Renal pelvis (tissue), 4 donors: ENCODE results near the gene CLEC10A. TPM values are rescaled to one million over a fixed set of nuclear protein-coding genes. Genes with fewer than 3 reads are reported as not detected.

Experiments used
- DNase-seq: peaks from one replicate; pipeline ENCODE4 v3.0.0-alpha.2; 2013
- polyA plus RNA-seq, 3 donors: library from polyadenylated mRNA; unstranded; fragments of 120-200 nt; gene quantifications; one replicate each; pipeline ENCODE4 v1.2.1, GENCODE V29; 2013; ENCODE audit not compliant: insufficient read length in 3 of 3

Gene CLEC10A
- polyA plus RNA-seq, 3 donors, result 0.86 to 1.3 (median 1.1) TPM

GRCh38 chr17:7042501-7043181 lies 37.4 kb downstream of the CLEC10A start:
- DNase-seq, result peak; percentile 14

- DNase-seq, result peak; percentile 33
These were observed 38.2 kb downstream of the CLEC10A start for GRCh38 chr17:7041607-7042500.

- DNase-seq, result no peak
These were observed 40.2 kb downstream of the CLEC10A start for GRCh38 chr17:7039832-7040231.

- no peak for DNase-seq
These were observed 41.8 kb downstream of the CLEC10A start for GRCh38 chr17:7038025-7038862.

- peak; percentile 94 for DNase-seq
These were observed 44.3 kb downstream of the CLEC10A start, which contains the start of gene SLC16A13 for GRCh38 chr17:7035591-7036368. Gene SLC16A13 (plus strand): TSS chr17:7036015. CDS start chr17:7036383, 368 bp downstream.

GRCh38 chr17:7034955-7035590 lies 45.0 kb downstream of the CLEC10A start:
- no peak for DNase-seq

GRCh38 chr17:7029659-7030058 lies 50.4 kb downstream of the CLEC10A start:
- DNase-seq, result no peak

- DNase-seq, result no peak
These were observed 51.0 kb downstream of the CLEC10A start for GRCh38 chr17:7029096-7029495.

GRCh38 chr17:7027335-7027734 lies 52.7 kb downstream of the CLEC10A start:
- DNase-seq, result no peak

- no peak for DNase-seq
These were observed 53.5 kb downstream of the CLEC10A start for GRCh38 chr17:7026471-7027115.

GRCh38 chr17:7025245-7025644 lies 54.8 kb downstream of the CLEC10A start:
- DNase-seq, result no peak

Other genes starting within 250 kb of the CLEC10A start
- gene TEKT1, start 248.5 kb downstream of the CLEC10A start, polyA plus RNA-seq, result under 1 TPM; 0.41 to 0.73 (median 0.71) TPM
- gene ALOX12, start 84.2 kb downstream of the CLEC10A start, polyA plus RNA-seq, result 1 to 10 TPM; 1.6 to 3.7 (median 2.8) TPM
- 100 to 1,000 TPM; 181 to 197 (median 187) TPM for gene RNASEK, start 67.6 kb downstream of the CLEC10A start, polyA plus RNA-seq
- gene BCL6B, start 57.2 kb downstream of the CLEC10A start, polyA plus RNA-seq, result 10 to 100 TPM; 24.7 to 30.0 (median 25.5) TPM
- 1 to 10 TPM; 4.5 to 5.1 (median 4.8) TPM for gene SLC16A13, start 44.2 kb downstream of the CLEC10A start, polyA plus RNA-seq
- under 1 TPM; 0.51 to 0.75 (median 0.67) TPM for gene SLC16A11, start 36.2 kb downstream of the CLEC10A start, polyA plus RNA-seq
- 1 to 10 TPM in 2 of 3 donors, under 1 TPM in 1; 0.92 to 2.5 (median 1.3) TPM for gene ASGR2, start 34.6 kb upstream of the CLEC10A start, polyA plus RNA-seq
- 10 to 100 TPM in 1 of 3 donors, 1 to 10 TPM in 2; 8.1 to 10.6 (median 8.6) TPM for gene ASGR1, start 99.1 kb upstream of the CLEC10A start, polyA plus RNA-seq
- gene DLG4, start 139.6 kb upstream of the CLEC10A start, polyA plus RNA-seq, result 10 to 100 TPM; 32.1 to 39.7 (median 35.3) TPM
- gene ACADVL, start 139.7 kb upstream of the CLEC10A start, polyA plus RNA-seq, result 100 to 1,000 TPM; 488 to 565 (median 530) TPM
- gene DVL2, start 154.3 kb upstream of the CLEC10A start, polyA plus RNA-seq, result 10 to 100 TPM; 62.4 to 66.1 (median 64.6) TPM
- 10 to 100 TPM; 59.0 to 72.3 (median 64.3) TPM for gene PHF23, start 159.2 kb upstream of the CLEC10A start, polyA plus RNA-seq
- 100 to 1,000 TPM; 456 to 505 (median 482) TPM for gene GABARAP, start 162.2 kb upstream of the CLEC10A start, polyA plus RNA-seq
- gene CTDNEP1, start 171.5 kb upstream of the CLEC10A start, polyA plus RNA-seq, result 100 to 1,000 TPM; 145 to 149 (median 146) TPM
- 10 to 100 TPM; 53.8 to 63.4 (median 57.1) TPM for gene ELP5, start 172.0 kb upstream of the CLEC10A start, polyA plus RNA-seq
- gene CLDN7, start 182.2 kb upstream of the CLEC10A start, polyA plus RNA-seq, result 10 to 100 TPM; 45.0 to 67.5 (median 58.4) TPM
- gene SLC2A4, start 201.5 kb upstream of the CLEC10A start, polyA plus RNA-seq, result 1 to 10 TPM; 1.8 to 3.7 (median 2.5) TPM
- 1 to 10 TPM; 4.0 to 4.7 (median 4.2) TPM for gene YBX2, start 214.4 kb upstream of the CLEC10A start, polyA plus RNA-seq
- gene EIF5A, start 227.4 kb upstream of the CLEC10A start, polyA plus RNA-seq, result 100 to 1,000 TPM; 289 to 360 (median 348) TPM
- 100 to 1,000 TPM in 1 of 3 donors, 10 to 100 TPM in 2; 96.6 to 102 (median 97.8) TPM for gene GPS2, start 235.1 kb upstream of the CLEC10A start, polyA plus RNA-seq
- 10 to 100 TPM; 32.4 to 37.7 (median 35.8) TPM for gene NEURL4, start 249.1 kb upstream of the CLEC10A start, polyA plus RNA-seq